B cell (primary cell): ENCODE measurements around the gene POU2F2. TPM values are rescaled to one million over a fixed set of nuclear protein-coding genes. Genes with fewer than 3 reads are reported as not detected.

ENCODE experiments used
- ATAC-seq: fragments of 200-7000 bp; cut with Tn5 transposase; one replicate; pipeline ENCODE4 v1.10.0; 2021; ENCODE audit warnings: low read depth, mild to moderate bottlenecking, moderate number of reproducible peaks, moderate library complexity
- CTCF ChIA-PET: fragments of 350-600 bp; sonication (Branson Sonifier 250); formaldehyde crosslinking; loops from one replicate; lab custom pipeline; 2021; ENCODE audit warnings: antibody characterized with exemption, inconsistent platforms; lab: Charles Lee
- POLR2A ChIA-PET: fragments of 350-600 bp; sonication (Branson Sonifier 250); formaldehyde crosslinking; loops from one replicate; lab custom pipeline; 2021; ENCODE audit warnings: antibody characterized with exemption; lab: Charles Lee
- DNase-seq: peaks from one replicate; pipeline ENCODE4 v3.0.0; 2013
- H2AFZ ChIP-seq: 2 replicates; pipeline ENCODE4 v1.6.1; 2012; ENCODE audit warnings: mild to moderate bottlenecking, low read depth, low read length; ENCODE audit not compliant: insufficient read depth, poor library complexity, severe bottlenecking
- H3K27ac ChIP-seq, 2 donors: 1 replicate in 1 of 2; 2 replicates in 1 of 2; pipeline ENCODE4 v1.5.1; 2012 to 2013; ENCODE audit warnings: low read length in 2 of 2, mild to moderate bottlenecking in 2 of 2, moderate library complexity in 1 of 2
- H3K27me3 ChIP-seq, 4 experiments: fragments of 200-600 bp in 1 of 4; sonication (generic) in 1 of 4; replicated peaks in 1 of 4; 1 replicate in 2 of 4; 2 replicates in 2 of 4; pipeline versions ENCODE4 v1.6.1 to v1.7.0; 2013 to 2016; ENCODE audit warnings: low read length in 3 of 4, mild to moderate bottlenecking in 2 of 4, mixed read lengths in 1 of 4, moderate library complexity in 1 of 4; ENCODE audit not compliant: insufficient read depth in 4 of 4, control insufficient read depth in 3 of 4; ENCODE audit errors: control extremely low read depth in 1 of 4
- H3K36me3 ChIP-seq, 2 experiments: replicated peaks in 1 of 2; 1 replicate in 1 of 2; 2 replicates in 1 of 2; pipeline versions ENCODE4 v1.6.1 to v1.7.1; 2013; ENCODE audit warnings: low read length in 1 of 2; ENCODE audit not compliant: insufficient read depth in 2 of 2, control insufficient read depth in 1 of 2; ENCODE audit errors: control extremely low read depth in 1 of 2, extremely low read depth in 1 of 2
- H3K4me1 ChIP-seq, 2 donors: fragments of 200-600 bp in 1 of 2; sonication (generic) in 1 of 2; 1 replicate in 1 of 2; 2 replicates in 1 of 2; pipeline versions ENCODE4 v1.5.1 to v1.6.1; 2013 to 2017; ENCODE audit warnings: low read length in 2 of 2; ENCODE audit not compliant: control insufficient read depth in 2 of 2, insufficient read depth in 2 of 2
- H3K4me2 ChIP-seq: replicated peaks from 2 replicates; pipeline ENCODE3; 2012; ENCODE audit warnings: mild to moderate bottlenecking, low read depth, low read length; ENCODE audit not compliant: poor library complexity, severe bottlenecking
- H3K4me3 ChIP-seq, 5 experiments: fragments of 200-600 bp in 1 of 5; sonication (generic) in 1 of 5; 1 replicate in 3 of 5; 2 replicates in 2 of 5; pipeline versions ENCODE4 v1.5.1 to v1.7.0; 2011 to 2016; ENCODE audit warnings: low read length in 4 of 5, mild to moderate bottlenecking in 4 of 5, low read depth in 2 of 5, control low read depth in 1 of 5, moderate library complexity in 1 of 5; ENCODE audit not compliant: insufficient read depth in 1 of 5; ENCODE audit errors: control extremely low read depth in 1 of 5, extremely low read depth in 1 of 5
- H3K79me2 ChIP-seq: fragments of 200-600 bp; sonication (generic); one replicate; pipeline ENCODE4 v1.6.0; 2016; ENCODE audit warnings: low read length; ENCODE audit not compliant: control insufficient read depth, insufficient read depth
- H3K9ac ChIP-seq: fragments of 200-600 bp; sonication (generic); 2 replicates; pipeline ENCODE4 v1.6.1; 2017; ENCODE audit warnings: mild to moderate bottlenecking, low read length, moderate library complexity
- H3K9me3 ChIP-seq, 3 donors: one replicate each; pipeline versions ENCODE4 v1.6.1 to v1.7.1; 2013; ENCODE audit warnings: low read length in 2 of 3; ENCODE audit not compliant: control insufficient read depth in 2 of 3, insufficient read depth in 1 of 3; ENCODE audit errors: control extremely low read depth in 1 of 3
- H4K20me1 ChIP-seq: 2 replicates; pipeline ENCODE4 v1.6.0; 2012; ENCODE audit warnings: mild to moderate bottlenecking, low read length; ENCODE audit not compliant: insufficient read depth, control insufficient read depth, poor library complexity, severe bottlenecking
- H3K27ac Mint-ChIP-seq: one replicate; pipeline ENCODE4 v1.8.0; 2021; ENCODE audit warnings: mixed read lengths
- H3K27me3 Mint-ChIP-seq: one replicate; pipeline ENCODE4 v1.8.0; 2021; ENCODE audit warnings: mixed read lengths
- H3K4me1 Mint-ChIP-seq: one replicate; pipeline ENCODE4 v1.8.0; 2021; ENCODE audit warnings: mixed read lengths
- H3K4me3 Mint-ChIP-seq: one replicate; pipeline ENCODE4 v1.8.0; 2021; ENCODE audit warnings: mixed read lengths
- H3K9me3 Mint-ChIP-seq: one replicate; pipeline ENCODE4 v1.8.0; 2022; ENCODE audit warnings: mixed read lengths; ENCODE audit not compliant: insufficient read depth
- CTCF ChIP-seq: fragments of 200-600 bp; IDR thresholded peaks from one replicate; pipeline ENCODE4 v1.8.0; 2022; ENCODE audit warnings: antibody characterized with exemption, mild to moderate bottlenecking
- EZH2 ChIP-seq: IDR thresholded peaks from 2 replicates; pipeline ENCODE4 v1.6.1; 2012; ENCODE audit warnings: borderline replicate concordance, low read depth, mild to moderate bottlenecking, moderate library complexity, low read length; ENCODE audit not compliant: insufficient read depth, poor library complexity, severe bottlenecking
- WGBS: methylation state at CpG from one replicate; pipeline ENCODE4 v1.1.5; 2013; ENCODE audit warnings: missing lambda C conversion rate; ENCODE audit not compliant: insufficient coverage; 5-methylcytosine and 5-hydroxymethylcytosine counted together
- intact Hi-C: fragments of 100-400 bp; cut with micrococcal nuclease; formaldehyde crosslinking; loops from one replicate; pipeline ENCODE4 v1.10.0; 2022
- polyA plus RNA-seq: library from polyadenylated mRNA; depleted of rRNA; stranded (reverse); fragments of >200 nt; gene quantifications from 2 replicates; pipeline ENCODE4 v1.2.3, GENCODE V29; 2012
- total RNA-seq, 2 donors: library from RNA; stranded (reverse); fragments of 120-200 nt in 1 of 2; gene quantifications; 1 replicate in 1 of 2; 2 replicates in 1 of 2; pipeline versions ENCODE4 v1.2.3 to v1.2.4, GENCODE V29; 2013 to 2022

POU2F2 gene
- total and polyA plus RNA-seq, 2 donors (not counting 1 experiment from before 2014, with no cell fraction given), result 152 to 170 TPM

GRCh38 chr19:42099336-42099925 is 32.8 kb downstream of the POU2F2 start:
- intact Hi-C loops, result no loop called here
- no peak for ATAC-seq
- H3K4me3 Mint-ChIP-seq, result no peak overlapping the region
- no peak for DNase-seq
- H3K4me1 ChIP-seq, result no peaks in the 10 kb centered on the region
- H3K9me3 Mint-ChIP-seq, result no peaks in the 10 kb centered on the region
- ChIA-PET CTCF (interaction anchor here (0.7 to 1.1 kb wide), 4 partner anchors 21 to 197 kb away, joined by 3 to 4 read pairs (median 3); no protein-coding TSS in a partner anchor), POLR2A (no interaction called here)
- no peak overlapping the region for H3K9ac ChIP-seq
- no peak overlapping the region for H3K4me3 ChIP-seq
- H3K27me3 ChIP-seq, result no peaks in the 10 kb centered on the region
- H3K4me1 Mint-ChIP-seq, result peaks cover 12% of the 10 kb centered on the region
- H3K27ac Mint-ChIP-seq, result no peak overlapping the region
- no peak for TF ChIP-seq CTCF
- TF ChIP-seq EZH2, result no peak
- no peaks in the 10 kb centered on the region for H3K27me3 Mint-ChIP-seq
- no peak overlapping the region for H2AFZ ChIP-seq
- H3K27ac ChIP-seq, result peak overlapping the region in 1 of 2 donors; percentile 19
- H3K4me2 ChIP-seq, result no peak overlapping the region
- peaks cover 61% of the 10 kb centered on the region for H3K79me2 ChIP-seq
- WGBS, result 92% methylated on average over 5 of the region's 6 CpGs
- H4K20me1 ChIP-seq, result peaks cover 100% of the 10 kb centered on the region
- H3K36me3 ChIP-seq, result peaks cover 1 to 76% of the 10 kb centered on the region in 2 experiments
- H3K9me3 ChIP-seq, result no peaks in the 10 kb centered on the region

- TF ChIP-seq CTCF, result no peak
- TF ChIP-seq EZH2, result no peak
These were observed 33.5 kb downstream of the POU2F2 start for GRCh38 chr19:42098781-42099180.

More at GRCh38 chr19:42098781-42099180, 33.5 kb downstream of the POU2F2 start:
- CTCF ChIA-PET, result interaction anchor here (0.8 to 1.1 kb wide), 3 partner anchors 22 to 180 kb away, joined by 3 to 4 read pairs (median 3); no protein-coding TSS in a partner anchor
- Histone ChIP-seq H3K27ac (no peak overlapping the region), H3K27me3 (no peaks in the 10 kb centered on the region), H3K36me3 (peaks cover 1 to 76% of the 10 kb centered on the region in 2 experiments), H4K20me1 (peaks cover 100% of the 10 kb centered on the region), H3K9me3 (no peaks in the 10 kb centered on the region), H3K9ac (no peak overlapping the region), H3K79me2 (peaks cover 61% of the 10 kb centered on the region), H3K4me2 (no peak overlapping the region), H3K4me1 (no peaks in the 10 kb centered on the region), H3K4me3 (no peak overlapping the region), H2AFZ (no peak overlapping the region)
- ATAC-seq (no peak), DNase-seq (no peak)
- H3K27me3 Mint-ChIP-seq, result no peaks in the 10 kb centered on the region
- 98% methylated on average over 5 of the region's 6 CpGs for WGBS
- POLR2A ChIA-PET, result no interaction called here
- H3K27ac Mint-ChIP-seq, result no peak overlapping the region
- H3K4me3 Mint-ChIP-seq, result no peak overlapping the region
- H3K4me1 Mint-ChIP-seq, result peaks cover 11% of the 10 kb centered on the region
- no peaks in the 10 kb centered on the region for H3K9me3 Mint-ChIP-seq
- intact Hi-C loops, result no loop called here
